HEK293 (cell line): ENCODE results near the gene KLHL22.

Source experiments
- BCL11A ChIP-seq: fragments of 450-650 bp; formaldehyde crosslinking; IDR thresholded peaks from 2 replicates; pipeline ENCODE4 v1.5.1; 2016; ENCODE audit warnings: low read depth, missing biosample characterization, missing genetic modification characterization
- BCL11B ChIP-seq: fragments of 450-650 bp; formaldehyde crosslinking; IDR thresholded peaks from 2 replicates; pipeline ENCODE4 v1.5.1; 2016; ENCODE audit warnings: low read depth, missing biosample characterization, missing genetic modification characterization
- BCL6B ChIP-seq: fragments of 450-650 bp; formaldehyde crosslinking; IDR thresholded peaks from 2 replicates; pipeline ENCODE4 v1.5.1; 2017; ENCODE audit warnings: missing biosample characterization, missing genetic modification characterization
- GLIS2 ChIP-seq: fragments of 450-650 bp; formaldehyde crosslinking; IDR thresholded peaks from 2 replicates; pipeline ENCODE4 v1.5.1; 2016; ENCODE audit warnings: missing biosample characterization, missing genetic modification characterization
- IKZF3 ChIP-seq: fragments of 450-650 bp; IDR thresholded peaks from 2 replicates; pipeline ENCODE4 v1.5.0; 2018; ENCODE audit warnings: missing biosample characterization, mild to moderate bottlenecking, missing genetic modification characterization, moderate library complexity
- MYNN ChIP-seq: fragments of 450-650 bp; formaldehyde crosslinking; IDR thresholded peaks from 2 replicates; pipeline ENCODE4 v1.5.1; 2016; ENCODE audit warnings: missing biosample characterization, missing genetic modification characterization, borderline replicate concordance
- PRDM1 ChIP-seq: fragments of 450-650 bp; formaldehyde crosslinking; IDR thresholded peaks from 2 replicates; pipeline ENCODE4; 2016; ENCODE audit warnings: missing biosample characterization, missing genetic modification characterization
- SP2 ChIP-seq: fragments of 450-650 bp; formaldehyde crosslinking; IDR thresholded peaks from 2 replicates; pipeline ENCODE4 v1.5.1; 2016; ENCODE audit warnings: missing biosample characterization, missing genetic modification characterization
- TCF7L2 ChIP-seq: IDR thresholded peaks from 2 replicates; pipeline ENCODE4 v1.6.1; 2011; ENCODE audit warnings: low read depth, mild to moderate bottlenecking, inconsistent platforms, low read length, moderate library complexity, borderline replicate concordance
- ZBTB8A ChIP-seq: fragments of 450-650 bp; formaldehyde crosslinking; IDR thresholded peaks from 2 replicates; pipeline ENCODE4 v1.5.1; 2016; ENCODE audit warnings: missing biosample characterization, missing genetic modification characterization
- ZEB2 ChIP-seq: fragments of 450-650 bp; formaldehyde crosslinking; IDR thresholded peaks from 2 replicates; pipeline ENCODE4 v1.5.1; 2016; ENCODE audit warnings: missing biosample characterization, missing genetic modification characterization
- ZFP37 ChIP-seq: fragments of 450-650 bp; formaldehyde crosslinking; IDR thresholded peaks from 2 replicates; pipeline ENCODE4 v1.5.1; 2016; ENCODE audit warnings: missing biosample characterization, missing genetic modification characterization
- ZNF19 ChIP-seq: fragments of 450-650 bp; formaldehyde crosslinking; IDR thresholded peaks from 2 replicates; pipeline ENCODE4; 2016; ENCODE audit warnings: missing biosample characterization, missing genetic modification characterization, low read depth
- ZNF2 ChIP-seq: fragments of 450-650 bp; formaldehyde crosslinking; IDR thresholded peaks from 2 replicates; pipeline ENCODE4 v1.5.1; 2016; ENCODE audit warnings: missing biosample characterization, missing genetic modification characterization
- ZNF23 ChIP-seq: fragments of 450-650 bp; formaldehyde crosslinking; IDR thresholded peaks from 2 replicates; pipeline ENCODE4 v1.5.1; 2016; ENCODE audit warnings: missing biosample characterization, missing genetic modification characterization, borderline replicate concordance
- ZNF324 ChIP-seq: fragments of 450-650 bp; formaldehyde crosslinking; IDR thresholded peaks from 2 replicates; pipeline ENCODE4 v1.5.1; 2016; ENCODE audit warnings: missing biosample characterization, missing genetic modification characterization
- ZNF341 ChIP-seq: fragments of 450-650 bp; formaldehyde crosslinking; IDR thresholded peaks from 2 replicates; pipeline ENCODE4; 2016; ENCODE audit warnings: low read depth, missing biosample characterization, missing genetic modification characterization
- ZNF354C ChIP-seq: fragments of 450-650 bp; formaldehyde crosslinking; IDR thresholded peaks from 2 replicates; pipeline ENCODE4 v1.5.1; 2016; ENCODE audit warnings: missing biosample characterization, missing genetic modification characterization, low read depth, borderline replicate concordance
- ZNF571 ChIP-seq: fragments of 450-650 bp; formaldehyde crosslinking; IDR thresholded peaks from 2 replicates; pipeline ENCODE4 v1.5.0; 2017; ENCODE audit warnings: missing biosample characterization, missing genetic modification characterization
- ZNF600 ChIP-seq: fragments of 450-650 bp; formaldehyde crosslinking; IDR thresholded peaks from 2 replicates; pipeline ENCODE4 v1.5.1; 2016; ENCODE audit warnings: missing biosample characterization, missing genetic modification characterization
- ZNF623 ChIP-seq: fragments of 450-650 bp; formaldehyde crosslinking; IDR thresholded peaks from 2 replicates; pipeline ENCODE4 v1.5.1; 2016; ENCODE audit warnings: missing biosample characterization, missing genetic modification characterization
- ZNF658 ChIP-seq: fragments of 450-650 bp; formaldehyde crosslinking; IDR thresholded peaks from 2 replicates; pipeline ENCODE4; 2016; ENCODE audit warnings: missing biosample characterization, missing genetic modification characterization
- ZNF704 ChIP-seq: fragments of 450-650 bp; formaldehyde crosslinking; IDR thresholded peaks from 2 replicates; pipeline ENCODE4 v1.5.1; 2016; ENCODE audit warnings: missing biosample characterization, missing genetic modification characterization
- ZNF792 ChIP-seq: fragments of 450-650 bp; formaldehyde crosslinking; IDR thresholded peaks from 2 replicates; pipeline ENCODE4 v1.5.1; 2016; ENCODE audit warnings: missing biosample characterization, missing genetic modification characterization
- ZNF830 ChIP-seq: fragments of 450-650 bp; IDR thresholded peaks from 2 replicates; pipeline ENCODE4 v1.5.0; 2018; ENCODE audit warnings: missing biosample characterization, missing genetic modification characterization, low read depth, mild to moderate bottlenecking, moderate library complexity
- ZXDB ChIP-seq: fragments of 450-650 bp; formaldehyde crosslinking; IDR thresholded peaks from 2 replicates; pipeline ENCODE4 v1.5.1; 2016; ENCODE audit warnings: missing biosample characterization, missing genetic modification characterization
- TF ChIP-seq, protein P1 (sequence below): fragments of 450-650 bp; formaldehyde crosslinking; IDR thresholded peaks from 2 replicates; pipeline ENCODE4 v1.5.1; 2016; ENCODE audit warnings: missing biosample characterization, missing genetic modification characterization, borderline replicate concordance
- TF ChIP-seq, protein P2 (sequence below): fragments of 450-650 bp; formaldehyde crosslinking; IDR thresholded peaks from 2 replicates; pipeline ENCODE4; 2016; ENCODE audit warnings: missing biosample characterization, missing genetic modification characterization
- TF ChIP-seq, protein P3 (sequence below): sonication (generic); formaldehyde crosslinking; IDR thresholded peaks from 2 replicates; pipeline ENCODE4 v1.8.1; 2022; ENCODE audit warnings: mild to moderate bottlenecking, moderate library complexity, missing genetic modification reagents
- TF ChIP-seq, protein P4 (sequence below): fragments of 450-650 bp; formaldehyde crosslinking; IDR thresholded peaks from 2 replicates; pipeline ENCODE4 v1.5.1; 2017; ENCODE audit warnings: missing biosample characterization, missing genetic modification characterization

KLHL22 gene

DNA sequence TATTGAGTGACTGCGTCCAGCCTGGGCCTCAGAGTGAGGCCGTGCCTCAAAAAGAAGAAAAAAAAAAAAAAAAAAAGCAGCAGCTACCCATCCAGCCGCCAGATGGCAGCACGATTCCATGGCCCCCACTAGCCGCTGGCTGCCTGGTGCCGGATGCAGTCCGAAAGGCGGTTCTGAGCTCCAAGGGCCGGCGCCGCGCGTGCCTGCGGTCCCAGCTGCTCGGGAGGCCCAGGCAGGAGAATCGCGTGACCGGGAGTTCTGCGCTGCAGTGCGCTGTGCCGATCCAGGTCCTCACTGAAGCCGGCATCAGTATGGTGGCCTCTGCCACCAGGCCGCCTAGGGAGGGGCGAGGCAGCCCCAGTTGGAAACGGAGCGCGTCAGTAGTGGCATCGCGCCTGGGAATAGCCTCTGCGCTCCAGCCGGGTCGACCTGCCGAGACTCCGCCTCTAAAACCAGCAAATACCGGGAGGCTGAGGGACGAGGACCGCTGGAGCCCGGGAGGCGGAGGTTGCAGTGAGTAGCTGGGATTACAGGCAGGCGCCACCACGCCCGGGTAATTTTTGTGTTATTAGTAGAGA is 77.3 kb downstream of the KLHL22 start (continued):
- TF ChIP-seq, protein P1, sequence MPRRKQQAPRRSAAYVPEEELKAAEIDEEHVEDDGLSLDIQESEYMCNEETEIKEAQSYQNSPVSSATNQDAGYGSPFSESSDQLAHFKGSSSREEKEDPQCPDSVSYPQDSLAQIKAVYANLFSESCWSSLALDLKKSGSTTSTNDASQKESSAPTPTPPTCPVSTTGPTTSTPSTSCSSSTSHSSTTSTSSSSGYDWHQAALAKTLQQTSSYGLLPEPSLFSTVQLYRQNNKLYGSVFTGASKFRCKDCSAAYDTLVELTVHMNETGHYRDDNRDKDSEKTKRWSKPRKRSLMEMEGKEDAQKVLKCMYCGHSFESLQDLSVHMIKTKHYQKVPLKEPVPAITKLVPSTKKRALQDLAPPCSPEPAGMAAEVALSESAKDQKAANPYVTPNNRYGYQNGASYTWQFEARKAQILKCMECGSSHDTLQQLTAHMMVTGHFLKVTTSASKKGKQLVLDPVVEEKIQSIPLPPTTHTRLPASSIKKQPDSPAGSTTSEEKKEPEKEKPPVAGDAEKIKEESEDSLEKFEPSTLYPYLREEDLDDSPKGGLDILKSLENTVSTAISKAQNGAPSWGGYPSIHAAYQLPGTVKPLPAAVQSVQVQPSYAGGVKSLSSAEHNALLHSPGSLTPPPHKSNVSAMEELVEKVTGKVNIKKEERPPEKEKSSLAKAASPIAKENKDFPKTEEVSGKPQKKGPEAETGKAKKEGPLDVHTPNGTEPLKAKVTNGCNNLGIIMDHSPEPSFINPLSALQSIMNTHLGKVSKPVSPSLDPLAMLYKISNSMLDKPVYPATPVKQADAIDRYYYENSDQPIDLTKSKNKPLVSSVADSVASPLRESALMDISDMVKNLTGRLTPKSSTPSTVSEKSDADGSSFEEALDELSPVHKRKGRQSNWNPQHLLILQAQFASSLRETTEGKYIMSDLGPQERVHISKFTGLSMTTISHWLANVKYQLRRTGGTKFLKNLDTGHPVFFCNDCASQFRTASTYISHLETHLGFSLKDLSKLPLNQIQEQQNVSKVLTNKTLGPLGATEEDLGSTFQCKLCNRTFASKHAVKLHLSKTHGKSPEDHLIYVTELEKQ: no peak
- no peak for TF ChIP-seq MYNN
- TF ChIP-seq BCL11B (tag by site-specific recombination): peak; percentile 30; the same call in 1 of the 2 replicates
- TF ChIP-seq ZBTB8A (tag by site-specific recombination): 0 out of 2 replicates have a peak, but pooled peaks have one; percentile 37
- TF ChIP-seq TCF7L2: no peak
- no peak for TF ChIP-seq ZNF23 (tag by site-specific recombination)
- no peak for TF ChIP-seq ZNF792 (tag by site-specific recombination)
- TF ChIP-seq ZEB2: peak; percentile 75; the same call in 1 of the 2 replicates
- TF ChIP-seq, protein P2, sequence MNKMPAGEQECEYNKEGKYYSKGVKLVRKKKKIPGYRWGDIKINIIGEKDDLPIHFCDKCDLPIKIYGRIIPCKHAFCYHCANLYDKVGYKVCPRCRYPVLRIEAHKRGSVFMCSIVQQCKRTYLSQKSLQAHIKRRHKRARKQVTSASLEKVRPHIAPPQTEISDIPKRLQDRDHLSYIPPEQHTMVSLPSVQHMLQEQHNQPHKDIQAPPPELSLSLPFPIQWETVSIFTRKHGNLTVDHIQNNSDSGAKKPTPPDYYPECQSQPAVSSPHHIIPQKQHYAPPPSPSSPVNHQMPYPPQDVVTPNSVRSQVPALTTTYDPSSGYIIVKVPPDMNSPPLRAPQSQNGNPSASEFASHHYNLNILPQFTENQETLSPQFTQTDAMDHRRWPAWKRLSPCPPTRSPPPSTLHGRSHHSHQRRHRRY: no peak
- TF ChIP-seq ZNF830 (tag by site-specific recombination): no peak
- TF ChIP-seq PRDM1 (tag by site-specific recombination): no peak
- TF ChIP-seq ZNF341 (tag by site-specific recombination): peak; percentile 94
- no peak for TF ChIP-seq ZNF658
- no peak for TF ChIP-seq ZNF19 (tag by site-specific recombination)
- TF ChIP-seq ZNF2 (tag by site-specific recombination): peak; percentile 87
- TF ChIP-seq ZXDB (tag by site-specific recombination): peak; percentile 48; the same call in 1 of the 2 replicates
- peak; percentile 40; the same call in 1 of the 2 replicates for TF ChIP-seq SP2 (tag by site-specific recombination)
- 0 out of 2 replicates have a peak, but pooled peaks have one; percentile 39 for TF ChIP-seq IKZF3 (tag by site-specific recombination)
- TF ChIP-seq ZNF704 (tag by site-specific recombination): no peak
- TF ChIP-seq ZNF600 (tag by site-specific recombination): peak; percentile 86
- no peak for TF ChIP-seq BCL6B
- TF ChIP-seq ZNF354C (tag by site-specific recombination): no peak
- TF ChIP-seq ZNF623: no peak; the same call in 1 of the 2 replicates
- no peak for TF ChIP-seq ZNF571
- TF ChIP-seq ZFP37 (tag by site-specific recombination): peak; percentile 66; the same call in 1 of the 2 replicates
- peak; percentile 80 for TF ChIP-seq BCL11A (tag by site-specific recombination)
- TF ChIP-seq ZNF324 (tag by site-specific recombination): peak; percentile 81
- peak; percentile 37; the same call in 1 of the 2 replicates for TF ChIP-seq GLIS2 (tag by site-specific recombination)
- TF ChIP-seq, protein P3, sequence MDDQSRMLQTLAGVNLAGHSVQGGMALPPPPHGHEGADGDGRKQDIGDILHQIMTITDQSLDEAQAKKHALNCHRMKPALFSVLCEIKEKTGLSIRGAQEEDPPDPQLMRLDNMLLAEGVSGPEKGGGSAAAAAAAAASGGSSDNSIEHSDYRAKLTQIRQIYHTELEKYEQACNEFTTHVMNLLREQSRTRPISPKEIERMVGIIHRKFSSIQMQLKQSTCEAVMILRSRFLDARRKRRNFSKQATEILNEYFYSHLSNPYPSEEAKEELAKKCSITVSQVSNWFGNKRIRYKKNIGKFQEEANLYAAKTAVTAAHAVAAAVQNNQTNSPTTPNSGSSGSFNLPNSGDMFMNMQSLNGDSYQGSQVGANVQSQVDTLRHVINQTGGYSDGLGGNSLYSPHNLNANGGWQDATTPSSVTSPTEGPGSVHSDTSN (CRISPR knock-in tag): no peak
- TF ChIP-seq, protein P4, sequence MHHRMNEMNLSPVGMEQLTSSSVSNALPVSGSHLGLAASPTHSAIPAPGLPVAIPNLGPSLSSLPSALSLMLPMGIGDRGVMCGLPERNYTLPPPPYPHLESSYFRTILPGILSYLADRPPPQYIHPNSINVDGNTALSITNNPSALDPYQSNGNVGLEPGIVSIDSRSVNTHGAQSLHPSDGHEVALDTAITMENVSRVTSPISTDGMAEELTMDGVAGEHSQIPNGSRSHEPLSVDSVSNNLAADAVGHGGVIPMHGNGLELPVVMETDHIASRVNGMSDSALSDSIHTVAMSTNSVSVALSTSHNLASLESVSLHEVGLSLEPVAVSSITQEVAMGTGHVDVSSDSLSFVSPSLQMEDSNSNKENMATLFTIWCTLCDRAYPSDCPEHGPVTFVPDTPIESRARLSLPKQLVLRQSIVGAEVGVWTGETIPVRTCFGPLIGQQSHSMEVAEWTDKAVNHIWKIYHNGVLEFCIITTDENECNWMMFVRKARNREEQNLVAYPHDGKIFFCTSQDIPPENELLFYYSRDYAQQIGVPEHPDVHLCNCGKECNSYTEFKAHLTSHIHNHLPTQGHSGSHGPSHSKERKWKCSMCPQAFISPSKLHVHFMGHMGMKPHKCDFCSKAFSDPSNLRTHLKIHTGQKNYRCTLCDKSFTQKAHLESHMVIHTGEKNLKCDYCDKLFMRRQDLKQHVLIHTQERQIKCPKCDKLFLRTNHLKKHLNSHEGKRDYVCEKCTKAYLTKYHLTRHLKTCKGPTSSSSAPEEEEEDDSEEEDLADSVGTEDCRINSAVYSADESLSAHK (tag by site-specific recombination): no peak
